Stimulated activated CD4-positive, alpha-beta T cell treated with anti-CD3 and anti-CD28 coated beads, Interleukin-12 subunit alpha, Interleukin-12 subunit beta, amount 100 ng/mL, for 4 hours (primary cell): ENCODE measurements around the gene HIGD1C.
"Not testable (repeated sequence)": the region's sequence is repeated elsewhere in the genome, so short reads cannot be mapped to it uniquely, and the experiment has no call there.

ENCODE experiments used
- DNase-seq: peaks from one replicate; pipeline ENCODE4 v3.0.0-alpha.2; 2020

Gene HIGD1C

DNA sequence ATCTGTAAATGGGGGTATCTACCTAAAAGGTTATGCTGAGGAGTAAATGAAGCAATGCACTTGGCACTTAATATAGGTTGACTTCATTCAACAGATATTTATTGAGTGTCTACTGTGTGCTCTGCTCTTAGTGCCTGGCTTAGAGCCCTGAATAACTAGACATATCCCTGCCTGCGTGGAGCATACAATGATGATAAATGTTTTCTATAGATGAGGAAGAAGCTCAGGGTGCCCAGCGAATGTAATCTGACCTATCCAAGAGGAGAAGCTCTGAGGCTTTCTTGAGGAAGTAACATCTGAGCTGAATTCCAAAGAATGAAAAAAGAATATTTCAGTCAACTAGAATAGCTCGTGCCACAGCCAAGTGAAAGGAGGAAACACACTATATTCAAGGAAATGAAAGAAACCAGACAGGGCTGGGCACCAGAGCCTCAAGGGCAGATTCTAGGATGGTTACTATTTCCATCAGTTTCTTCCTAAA, 17.9 kb upstream of the HIGD1C start:
- DNase-seq = no peak

DNA sequence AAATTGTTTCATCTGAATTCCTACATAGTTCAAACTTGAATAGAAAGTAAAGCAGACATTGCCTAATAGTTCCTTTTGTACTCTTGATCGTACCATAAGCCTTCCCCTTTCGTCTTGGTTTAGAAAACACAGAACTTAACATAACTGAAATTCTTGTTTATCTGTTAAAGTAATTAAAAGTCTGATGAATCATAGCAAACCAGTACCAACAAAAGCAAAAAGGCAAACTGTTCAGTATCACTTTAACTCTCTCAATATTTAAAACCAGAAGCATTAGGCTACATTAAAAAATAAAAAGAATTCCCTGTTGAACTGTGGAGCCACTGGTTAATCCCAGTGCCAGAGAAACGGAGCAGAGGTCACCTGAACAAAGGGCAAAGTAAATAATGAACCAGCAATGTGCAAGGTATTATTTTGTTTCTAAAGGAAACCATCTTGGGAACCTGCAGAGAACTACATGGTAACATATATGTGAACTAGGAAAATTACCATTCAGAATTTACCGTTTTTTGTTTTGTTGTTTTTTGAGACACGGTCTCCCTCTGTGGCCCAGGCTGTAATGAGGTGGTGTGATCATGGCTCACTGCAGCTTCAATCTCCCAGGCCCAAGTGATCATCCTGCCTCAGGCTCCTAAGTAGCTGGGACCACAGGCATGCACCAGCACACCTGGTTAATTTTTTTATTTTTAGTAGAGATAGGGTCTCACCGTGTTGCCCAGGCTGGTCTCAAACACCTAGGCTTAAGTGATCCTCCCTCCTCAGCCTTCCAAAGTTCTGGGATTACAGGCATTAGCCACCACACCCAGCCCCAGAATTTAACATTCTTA, 17.1 kb upstream of the HIGD1C start:
- no peak for DNase-seq

DNA sequence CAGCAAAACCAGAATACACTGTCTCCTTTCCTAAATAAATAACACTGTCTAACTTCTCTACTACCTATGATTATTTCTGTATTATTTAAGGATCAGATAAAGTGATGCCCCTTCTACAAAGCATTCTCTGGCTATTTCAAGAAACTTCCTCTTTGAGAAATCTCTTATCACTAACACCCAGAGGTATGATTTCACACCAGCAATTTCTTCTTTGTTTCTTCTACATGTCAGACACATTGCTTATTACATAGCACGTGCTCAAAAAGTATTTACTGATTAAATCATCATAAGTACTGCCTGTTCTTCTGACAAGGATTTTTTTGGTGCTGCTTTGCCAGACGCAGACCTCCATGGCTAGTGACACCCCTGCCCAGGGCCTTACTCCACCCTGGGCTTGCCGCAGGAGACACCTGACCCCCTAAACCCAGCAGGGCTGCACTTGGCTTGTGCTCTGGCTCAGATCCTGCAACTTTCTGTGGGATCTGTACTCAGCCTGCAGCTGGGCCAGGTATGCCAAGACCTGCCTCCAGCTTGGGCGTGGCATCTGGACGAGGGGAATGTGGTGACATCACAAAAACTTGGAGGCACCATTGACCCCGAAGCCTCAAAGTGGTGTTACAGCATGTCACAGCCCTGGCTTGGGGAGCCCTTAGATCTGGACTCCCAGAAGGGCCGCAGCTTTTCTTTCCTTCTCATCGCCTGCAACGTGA, 15.4 kb upstream of the HIGD1C start:
- no peak for DNase-seq

DNA sequence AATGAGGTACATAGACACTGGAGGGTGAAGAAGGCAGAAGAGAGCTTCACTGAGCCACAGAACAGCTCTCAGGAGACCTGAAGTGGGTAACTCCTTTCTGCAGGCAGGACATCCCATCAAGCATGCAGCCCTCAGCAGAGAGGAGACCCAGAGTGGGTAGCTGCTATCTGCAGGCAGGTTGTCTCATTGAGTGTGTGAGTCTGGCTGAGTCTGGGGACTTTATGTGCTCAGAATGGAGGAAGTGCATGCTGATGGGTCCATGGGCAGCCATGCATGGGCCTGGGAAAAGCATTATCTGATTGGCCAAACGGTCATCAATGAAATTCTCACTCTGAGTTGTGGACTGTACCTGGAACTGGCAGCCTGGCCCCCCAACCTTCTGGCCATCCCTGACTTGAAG, 14.7 kb upstream of the HIGD1C start:
- DNase-seq = no peak

DNA sequence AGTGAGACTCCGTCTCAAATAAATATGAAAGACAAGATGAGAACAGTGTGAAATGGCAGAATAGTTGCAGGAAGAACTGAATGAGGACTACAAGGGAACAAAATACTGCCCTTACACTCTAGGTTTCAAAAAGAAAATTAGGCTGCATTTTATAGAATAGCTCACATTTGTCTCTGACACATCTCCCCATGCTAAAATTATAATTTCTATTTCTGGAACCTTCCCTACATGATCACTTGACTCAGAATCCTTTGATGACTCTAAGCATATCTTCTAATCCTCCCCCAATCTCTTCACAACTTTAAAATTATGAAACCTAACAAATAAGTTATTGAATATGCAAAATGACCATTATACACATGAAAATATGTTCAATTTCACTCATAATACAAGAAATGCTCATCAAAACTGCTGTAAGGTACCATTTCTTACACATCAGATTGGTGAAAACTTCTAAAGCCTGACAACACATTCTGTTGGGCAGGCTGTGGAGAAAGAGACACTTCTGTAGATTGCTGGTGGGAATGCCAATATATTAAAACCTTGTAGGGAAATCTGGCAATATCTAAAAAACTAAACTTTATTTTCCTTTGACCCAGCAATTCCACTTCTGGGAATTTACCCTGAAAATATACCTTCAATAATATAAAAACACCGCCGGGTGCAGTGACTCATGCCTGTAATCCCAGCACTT, 4.3 kb upstream of the HIGD1C start:
- no peak for DNase-seq

- DNase-seq = no peak
These were observed 3.5 kb upstream of the HIGD1C start for GRCh38 chr12:50948798-50949197.

DNA sequence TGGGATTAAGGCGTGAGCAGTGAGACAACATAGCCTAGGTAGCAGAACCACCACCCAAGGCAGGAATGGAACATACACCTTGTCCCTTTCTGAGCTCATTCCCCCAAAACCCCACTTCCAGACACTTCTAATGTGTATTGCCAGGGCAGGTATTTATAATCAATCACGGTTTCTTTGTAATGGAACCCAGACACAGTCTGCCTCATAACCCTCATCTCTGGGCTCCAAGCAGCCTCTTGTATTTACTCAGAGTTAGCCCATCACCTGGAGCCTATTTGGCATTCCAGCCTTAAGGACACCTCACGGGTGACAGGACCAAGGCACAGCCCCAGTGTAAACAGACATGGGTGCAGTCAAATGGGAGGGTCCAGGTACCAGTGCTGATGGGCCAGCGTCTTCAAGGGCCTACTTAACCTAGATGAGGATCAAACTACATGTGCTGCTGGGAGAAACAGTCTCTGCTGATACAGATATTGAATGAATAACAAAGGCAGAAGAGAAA, 2.5 kb upstream of the HIGD1C start:
- DNase-seq = no peak

DNA sequence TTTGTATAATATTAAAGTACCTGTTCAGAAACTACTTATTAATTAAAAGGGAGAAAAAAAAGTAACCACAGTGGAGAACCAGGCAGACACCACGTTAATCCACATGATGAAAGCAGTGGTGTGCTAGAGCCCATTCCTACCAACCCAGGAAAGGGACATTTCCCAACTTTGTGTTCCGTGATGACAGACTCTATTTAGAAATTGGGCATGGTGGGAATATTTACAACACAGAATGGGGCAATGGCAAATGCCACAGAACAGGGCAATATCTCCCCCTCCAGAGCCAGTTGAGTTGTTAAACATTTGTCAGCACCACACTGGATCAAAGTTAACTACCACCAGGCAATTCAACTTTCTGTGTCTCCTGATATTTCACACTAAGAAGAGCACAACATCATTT, 1.2 kb upstream of the HIGD1C start:
- DNase-seq = no peak

- DNase-seq = no peak
These were observed 703 bp downstream of the HIGD1C start for GRCh38 chr12:50953047-50953446.

- DNase-seq = not testable (repeated sequence)
These were observed 2.4 kb downstream of the HIGD1C start for GRCh38 chr12:50954789-50955188.

DNA sequence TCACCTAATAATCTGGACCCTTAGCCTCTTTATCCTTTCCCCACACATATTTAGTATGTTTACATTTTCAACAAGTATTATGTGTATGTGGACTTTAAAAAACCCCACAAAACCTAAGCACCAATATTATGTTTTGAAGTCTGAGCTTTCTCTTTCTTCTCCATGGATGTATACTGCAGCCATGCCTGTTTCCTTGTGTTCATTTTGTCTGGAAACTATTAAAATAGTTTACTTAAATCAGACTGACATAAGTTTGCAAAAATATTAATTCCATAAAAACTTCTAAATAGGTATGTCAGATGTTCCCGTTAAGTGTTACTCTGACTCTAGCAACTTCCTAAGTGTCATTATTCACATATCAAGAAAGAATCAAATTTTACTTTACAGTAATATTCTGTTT, 2.9 kb downstream of the HIGD1C start:
- DNase-seq = no peak

DNA sequence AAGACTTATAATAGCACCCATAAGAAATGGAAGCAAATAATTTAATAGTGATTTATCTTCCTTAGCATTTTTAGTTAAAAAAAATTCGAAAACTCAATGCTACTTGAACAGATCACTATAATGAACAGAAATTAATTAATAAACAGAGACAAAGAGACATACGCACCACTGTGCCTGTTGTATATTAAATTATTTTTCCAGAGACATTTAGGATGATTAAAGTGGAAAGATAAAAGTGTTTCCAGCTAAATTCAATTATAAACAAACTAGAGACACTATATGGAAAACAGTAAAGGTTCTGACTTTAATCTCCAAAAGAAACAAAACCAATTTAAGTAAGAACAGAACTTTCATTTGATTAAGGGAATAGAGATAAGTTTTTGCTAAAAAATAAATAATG, 3.4 kb downstream of the HIGD1C start:
- no peak for DNase-seq

DNA sequence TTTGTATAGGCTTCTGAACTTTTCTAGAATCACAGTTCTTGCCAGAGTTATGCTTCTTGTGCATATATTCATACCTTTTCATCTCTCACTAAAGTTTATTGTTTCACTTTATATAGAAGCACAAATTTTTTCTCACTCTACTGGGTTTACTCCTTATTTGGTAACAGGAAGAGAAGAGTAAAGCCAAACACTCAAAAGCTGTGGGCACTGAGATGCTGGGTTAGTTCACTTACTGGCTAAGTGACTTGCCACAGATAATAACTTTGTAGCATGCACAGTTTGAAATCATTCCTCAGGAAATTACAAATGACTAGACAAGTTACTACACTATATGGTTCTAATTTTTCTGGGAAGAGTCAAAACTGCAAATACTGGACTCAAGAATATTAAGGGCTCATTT, 7.8 kb downstream of the HIGD1C start:
- DNase-seq = no peak

GRCh38 chr12:50961708-50962107, 9.4 kb downstream of the HIGD1C start:
- DNase-seq = no peak

DNA sequence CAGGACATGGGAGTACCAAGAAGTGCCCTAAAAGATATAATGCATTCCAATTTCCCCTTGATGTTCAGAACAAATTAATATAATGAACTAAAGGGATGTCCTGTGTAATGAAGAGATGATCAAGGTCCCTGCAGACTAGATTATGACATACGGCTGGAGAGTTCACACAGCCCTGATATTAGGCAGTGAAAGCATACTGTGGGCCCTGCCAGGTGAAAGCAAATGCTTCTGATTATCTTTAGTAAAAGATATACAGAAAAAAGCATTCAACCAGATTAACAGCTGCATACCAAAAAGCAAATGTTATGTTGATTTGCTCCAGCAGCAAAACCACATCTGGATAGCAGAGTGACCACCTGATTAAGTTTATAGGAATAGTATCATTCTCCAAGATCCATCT, 12.1 kb downstream of the HIGD1C start:
- DNase-seq = no peak

DNA sequence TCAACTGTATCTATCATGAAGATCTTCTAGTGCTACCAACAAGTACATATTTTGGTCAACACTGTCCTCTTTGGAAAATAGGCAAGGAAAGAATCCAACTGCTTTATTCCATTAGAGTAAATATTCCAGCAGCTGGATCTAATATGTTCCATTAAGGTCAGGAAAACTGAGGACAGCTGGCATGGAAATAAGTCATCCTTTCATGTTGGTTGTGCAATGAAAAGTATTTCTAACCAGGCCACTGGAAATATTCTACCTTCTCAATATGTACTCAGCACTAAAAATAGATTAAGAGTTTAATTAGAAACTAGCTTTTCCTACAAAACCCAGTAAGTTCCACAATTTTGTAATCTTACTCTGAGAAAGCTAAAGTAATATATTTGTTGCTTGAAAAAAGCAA, 19.6 kb downstream of the HIGD1C start:
- no peak for DNase-seq

DNA sequence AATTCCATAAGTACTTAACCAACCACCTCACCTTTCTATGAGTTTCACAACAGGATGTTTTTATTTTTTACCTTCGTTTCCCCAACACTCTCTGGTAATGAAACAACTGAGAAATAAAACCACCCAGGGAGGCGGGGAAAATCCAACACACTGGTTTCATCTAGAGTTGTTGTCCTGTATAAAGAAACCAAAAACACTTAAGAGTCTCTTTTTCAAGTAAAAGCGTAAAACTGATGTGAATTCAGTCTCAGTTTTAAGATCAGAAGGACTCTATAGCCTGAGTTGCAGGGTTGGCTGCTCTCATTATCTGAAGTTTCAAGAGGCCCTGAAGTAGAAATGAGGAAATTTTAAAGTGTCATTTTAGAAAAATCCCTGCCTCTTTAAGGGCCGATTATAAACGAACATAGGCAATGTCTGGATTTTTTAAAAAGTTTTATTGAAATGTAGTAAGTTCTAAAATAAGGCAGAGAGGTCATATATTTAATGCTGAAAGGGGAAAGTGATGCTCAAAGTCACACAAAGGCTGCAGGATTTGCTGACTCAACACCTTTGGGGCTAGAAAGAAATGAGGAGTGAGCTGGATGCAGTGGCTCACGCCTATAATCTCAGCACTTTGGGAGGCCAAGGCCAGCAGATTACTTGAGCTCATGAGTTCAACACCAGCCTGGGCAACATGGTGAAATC, 27.2 kb downstream of the HIGD1C start:
- DNase-seq = peak; percentile 20

DNA sequence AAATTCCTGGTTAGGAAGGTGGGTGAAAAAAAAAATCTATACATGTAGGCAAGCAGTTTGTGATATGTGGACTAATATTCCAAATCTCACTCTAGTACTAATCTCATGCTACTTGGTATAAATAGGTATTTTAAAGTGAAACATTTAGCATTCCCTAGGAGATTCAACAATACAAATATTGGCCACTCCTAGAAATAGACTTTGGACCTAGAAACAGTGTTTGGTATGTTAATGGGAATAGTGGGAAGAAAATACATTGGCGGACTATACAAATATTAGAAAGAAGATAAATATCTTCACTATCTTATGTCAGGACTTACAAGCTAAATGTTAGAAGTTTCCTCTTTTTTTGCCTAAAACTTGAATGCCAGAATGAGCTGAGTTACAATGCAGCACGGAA, 28.2 kb downstream of the HIGD1C start:
- DNase-seq = no peak

GRCh38 chr12:50981319-50982239, 29.2 kb downstream of the HIGD1C start:
- no peak for DNase-seq

DNA sequence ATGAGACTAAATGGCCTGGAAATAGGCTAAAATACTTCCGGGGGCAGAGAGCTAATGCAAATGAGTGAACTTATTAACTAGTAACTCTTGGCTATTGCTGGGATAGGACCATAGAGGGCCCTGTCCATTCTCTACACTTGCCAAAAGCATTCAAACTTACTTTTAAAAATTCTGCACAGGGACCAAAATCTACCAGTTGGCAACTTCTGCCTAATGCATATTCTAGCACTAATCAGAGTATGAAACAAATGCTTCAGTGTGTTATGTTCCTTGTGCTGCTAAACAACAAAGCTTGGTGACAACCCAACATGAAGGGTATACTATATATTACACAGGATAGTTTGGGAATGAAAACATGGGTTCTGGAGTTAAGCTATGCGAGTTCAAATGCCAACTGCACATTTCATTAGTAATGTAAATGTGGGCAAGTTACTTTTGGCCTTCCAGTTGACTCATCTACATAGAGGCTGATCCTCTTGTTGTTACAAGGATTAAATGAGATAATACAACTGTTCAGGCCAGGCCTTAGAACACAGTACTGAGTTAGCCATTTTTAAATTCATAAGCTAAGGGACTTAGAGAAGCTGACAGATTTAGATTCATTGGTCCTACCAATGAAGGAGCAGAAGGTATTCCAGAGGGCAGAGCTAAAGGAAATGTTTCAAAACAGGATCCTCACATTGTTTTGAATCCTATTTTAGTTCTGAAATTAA, 32.4 kb downstream of the HIGD1C start:
- DNase-seq = no peak

GRCh38 chr12:50985322-50985721, 33.0 kb downstream of the HIGD1C start:
- DNase-seq = no peak
